GM12891 (cell line): ENCODE results near the gene STPG3.
A peak's percentile ranks its signal among the peaks of the same experiment; 100 is the strongest.

Experiments
- DNase-seq: peaks from one replicate; pipeline ENCODE4 v3.0.0; 2011; ENCODE audit warnings: low spot score; ENCODE audit not compliant: insufficient read length
- FAIRE-seq: peaks from 2 replicates; lab custom pipeline; 2011; peaks lifted over from hg19 to GRCh38; lab: Jason Lieb, UNC
- PAX5 ChIP-seq: IDR thresholded peaks from 2 replicates; pipeline ENCODE4 v1.6.1; 2011; ENCODE audit warnings: low read length, moderate library complexity, mild to moderate bottlenecking; ENCODE audit not compliant: insufficient read depth, severe bottlenecking
- POLR2A ChIP-seq: IDR thresholded peaks from 2 replicates; pipeline ENCODE4 v1.6.1; 2011; ENCODE audit warnings: low read depth, low read length, control low read depth
- POLR2AphosphoS5 ChIP-seq: IDR thresholded peaks from 2 replicates; pipeline ENCODE4 v1.6.1; 2011; ENCODE audit warnings: low read depth, low read length, control low read depth
- POU2F2 ChIP-seq: IDR thresholded peaks from 2 replicates; pipeline ENCODE4 v1.6.1; 2011; ENCODE audit warnings: low read depth, mild to moderate bottlenecking, control low read depth, low read length, moderate library complexity
- SPI1 ChIP-seq: IDR thresholded peaks from 2 replicates; pipeline ENCODE4 v1.6.1; 2011; ENCODE audit warnings: low read depth, low read length, control low read depth
- TAF1 ChIP-seq: IDR thresholded peaks from 2 replicates; pipeline ENCODE4 v1.6.1; 2011; ENCODE audit warnings: low read depth, low read length, control low read depth

Gene STPG3

GRCh38 chr9:137273095-137273490 is 22.0 kb downstream of the STPG3 start:
- DNase-seq (no peak), FAIRE-seq (no peak)
- TF ChIP-seq POLR2A (no peak), PAX5 (no peak), POLR2AphosphoS5 (no peak), SPI1 (no peak), TAF1 (no peak), POU2F2 (no peak)

- DNase-seq, result no peak
- TF ChIP-seq SPI1, result no peak
- TF ChIP-seq POLR2A, result no peak
- TF ChIP-seq TAF1, result no peak
- no peak for TF ChIP-seq POU2F2
- no peak for TF ChIP-seq PAX5
- no peak for TF ChIP-seq POLR2AphosphoS5
These were observed 22.7 kb downstream of the STPG3 start for GRCh38 chr9:137273611-137274320.

GRCh38 chr9:137275203-137275587 is 24.1 kb downstream of the STPG3 start:
- DNase-seq (no peak), FAIRE-seq (no peak)
- TF ChIP-seq SPI1, result no peak
- no peak for TF ChIP-seq POU2F2
- no peak for TF ChIP-seq POLR2A
- TF ChIP-seq PAX5, result no peak
- no peak for TF ChIP-seq TAF1
- no peak for TF ChIP-seq POLR2AphosphoS5

More at GRCh38 chr9:137273611-137274320, 22.7 kb downstream of the STPG3 start:
- FAIRE-seq, result no peak

GRCh38 chr9:137275588-137276472 is 24.7 kb downstream of the STPG3 start:
- FAIRE-seq (peak; percentile 5), DNase-seq (no peak)
- TF ChIP-seq POLR2A (no peak), POU2F2 (no peak), TAF1 (no peak), PAX5 (no peak), SPI1 (no peak), POLR2AphosphoS5 (no peak)

- no peak for TF ChIP-seq TAF1
- TF ChIP-seq PAX5, result no peak
- peak; percentile 7; the same call in 1 of the 2 replicates for TF ChIP-seq POU2F2
- FAIRE-seq (peak; percentile 50), DNase-seq (no peak)
These were observed 25.6 kb downstream of the STPG3 start for GRCh38 chr9:137276473-137277328.

GRCh38 chr9:137277329-137278041 is 26.4 kb downstream of the STPG3 start, which contains the start of gene TOR4A:
TOR4A (plus strand) TSS chr9:137277726; CDS start chr9:137278690, 964 bp downstream.
- FAIRE-seq (peak; percentile 88), DNase-seq (peak; percentile 89)
- TF ChIP-seq PAX5, result no peak
- 0 out of 2 replicates have a peak, but pooled peaks have one; percentile 37 for TF ChIP-seq POLR2AphosphoS5
- peak; percentile 60; the same call in 1 of the 2 replicates for TF ChIP-seq POU2F2
- TF ChIP-seq TAF1, result no peak
- no peak for TF ChIP-seq POLR2A
- TF ChIP-seq SPI1, result peak; percentile 56

- TF ChIP-seq POLR2A (no peak), POLR2AphosphoS5 (no peak), TAF1 (no peak), SPI1 (no peak)
- FAIRE-seq (peak; percentile 5), DNase-seq (no peak)
These were observed 27.1 kb downstream of the STPG3 start for GRCh38 chr9:137278061-137278701.

- FAIRE-seq, result no peak
- TF ChIP-seq TAF1, result no peak
- TF ChIP-seq POLR2AphosphoS5, result no peak
- no peak for DNase-seq
These were observed 27.9 kb downstream of the STPG3 start for GRCh38 chr9:137278721-137279711.
